Stimulated activated naive CD8-positive, alpha-beta T cell treated with anti-CD3 and anti-CD28 coated beads, Interleukin-15, Interleukin-2, amounts not matched to agents 100 ng/mL and 50 ng/mL, for 24 hours (primary cell): ENCODE results near the gene MAML2.
A peak's percentile ranks its signal among the peaks of the same experiment; 100 is the strongest.
"Not testable (repeated sequence)": the region's sequence is repeated elsewhere in the genome, so short reads cannot be mapped to it uniquely, and the experiment has no call there.

Experiments
- H3K27ac Mint-ChIP-seq: one replicate; pipeline ENCODE4 v1.8.0; 2021; ENCODE audit warnings: mild to moderate bottlenecking, mixed read lengths
- H3K27me3 Mint-ChIP-seq: one replicate; pipeline ENCODE4 v1.8.0; 2021; ENCODE audit warnings: mixed read lengths
- H3K36me3 Mint-ChIP-seq: one replicate; pipeline ENCODE4 v1.8.0; 2021; ENCODE audit warnings: low read depth, mixed read lengths
- H3K4me1 Mint-ChIP-seq: one replicate; pipeline ENCODE4 v1.8.0; 2021; ENCODE audit warnings: low read depth, mixed read lengths
- H3K4me3 Mint-ChIP-seq: one replicate; pipeline ENCODE4 v1.8.0; 2021; ENCODE audit warnings: mild to moderate bottlenecking, mixed read lengths
- H3K9me3 Mint-ChIP-seq: one replicate; pipeline ENCODE4 v1.8.0; 2021; ENCODE audit warnings: mixed read lengths

Gene MAML2

GRCh38 chr11:96299155-96299888 is 43.7 kb downstream of the MAML2 start:
- peaks cover 79% of the 10 kb centered on the region for H3K4me1 Mint-ChIP-seq
- peaks cover 27% of the 10 kb centered on the region for H3K36me3 Mint-ChIP-seq
- no peaks in the 10 kb centered on the region for H3K9me3 Mint-ChIP-seq
- peak overlapping the region; percentile 12 for H3K27ac Mint-ChIP-seq
- H3K27me3 Mint-ChIP-seq, result no peaks in the 10 kb centered on the region
- H3K4me3 Mint-ChIP-seq, result no peak overlapping the region

GRCh38 chr11:96295369-96295768 is 47.6 kb downstream of the MAML2 start:
- Mint-ChIP-seq H3K4me3 (no peak overlapping the region), H3K36me3 (peaks cover 32% of the 10 kb centered on the region), H3K4me1 (peaks cover 83% of the 10 kb centered on the region), H3K27ac (peak overlapping the region; percentile 3), H3K9me3 (no peaks in the 10 kb centered on the region), H3K27me3 (no peaks in the 10 kb centered on the region)

GRCh38 chr11:96294289-96294688 is 48.7 kb downstream of the MAML2 start:
- Mint-ChIP-seq H3K4me1 (peaks cover 83% of the 10 kb centered on the region), H3K4me3 (peak overlapping the region; percentile 49), H3K36me3 (peaks cover 30% of the 10 kb centered on the region), H3K27ac (peak overlapping the region; percentile 83), H3K27me3 (no peaks in the 10 kb centered on the region), H3K9me3 (no peaks in the 10 kb centered on the region)

GRCh38 chr11:96293598-96294021 is 49.4 kb downstream of the MAML2 start:
- Mint-ChIP-seq H3K27me3 (no peaks in the 10 kb centered on the region), H3K36me3 (peaks cover 25% of the 10 kb centered on the region), H3K4me1 (peaks cover 85% of the 10 kb centered on the region), H3K4me3 (peak overlapping the region; percentile 49), H3K9me3 (no peaks in the 10 kb centered on the region), H3K27ac (peak overlapping the region; percentile 83)

- peak overlapping the region; percentile 49 for H3K4me3 Mint-ChIP-seq
These were observed 49.9 kb downstream of the MAML2 start for GRCh38 chr11:96293109-96293508.

GRCh38 chr11:96292291-96293010 is 50.5 kb downstream of the MAML2 start:
- H3K36me3 Mint-ChIP-seq, result peaks cover 26% of the 10 kb centered on the region
- H3K27ac Mint-ChIP-seq, result peak overlapping the region; percentile 83
- peaks cover 92% of the 10 kb centered on the region for H3K4me1 Mint-ChIP-seq
- H3K27me3 Mint-ChIP-seq, result no peaks in the 10 kb centered on the region
- H3K9me3 Mint-ChIP-seq, result no peaks in the 10 kb centered on the region
- H3K4me3 Mint-ChIP-seq, result no peak overlapping the region

More at GRCh38 chr11:96293109-96293508, 49.9 kb downstream of the MAML2 start:
- Mint-ChIP-seq H3K4me1 (peaks cover 88% of the 10 kb centered on the region), H3K27ac (peak overlapping the region; percentile 83), H3K9me3 (no peaks in the 10 kb centered on the region), H3K36me3 (peaks cover 23% of the 10 kb centered on the region), H3K27me3 (no peaks in the 10 kb centered on the region)

- H3K36me3 Mint-ChIP-seq, result peaks cover 31% of the 10 kb centered on the region
- H3K9me3 Mint-ChIP-seq, result no peaks in the 10 kb centered on the region
- H3K4me3 Mint-ChIP-seq, result no peak overlapping the region
- H3K4me1 Mint-ChIP-seq, result peaks cover 95% of the 10 kb centered on the region
- no peaks in the 10 kb centered on the region for H3K27me3 Mint-ChIP-seq
- peak overlapping the region; percentile 38 for H3K27ac Mint-ChIP-seq
These were observed 52.4 kb downstream of the MAML2 start for GRCh38 chr11:96290631-96291030.

- Mint-ChIP-seq H3K27me3 (no peaks in the 10 kb centered on the region), H3K36me3 (peaks cover 37% of the 10 kb centered on the region), H3K9me3 (no peaks in the 10 kb centered on the region), H3K4me1 (peaks cover 95% of the 10 kb centered on the region), H3K4me3 (no peak overlapping the region), H3K27ac (no peak overlapping the region)
These were observed 53.0 kb downstream of the MAML2 start for GRCh38 chr11:96290031-96290430.

- Mint-ChIP-seq H3K4me1 (peaks cover 95% of the 10 kb centered on the region), H3K4me3 (peak overlapping the region; percentile 16), H3K36me3 (peaks cover 41% of the 10 kb centered on the region), H3K27ac (peak overlapping the region; percentile 93), H3K9me3 (no peaks in the 10 kb centered on the region), H3K27me3 (no peaks in the 10 kb centered on the region)
These were observed 54.1 kb downstream of the MAML2 start for GRCh38 chr11:96288915-96289314.

GRCh38 chr11:96287822-96288439 is 55.1 kb downstream of the MAML2 start:
- no peaks in the 10 kb centered on the region for H3K27me3 Mint-ChIP-seq
- peaks cover 41% of the 10 kb centered on the region for H3K36me3 Mint-ChIP-seq
- no peaks in the 10 kb centered on the region for H3K9me3 Mint-ChIP-seq
- peaks cover 95% of the 10 kb centered on the region for H3K4me1 Mint-ChIP-seq
- H3K27ac Mint-ChIP-seq, result peak overlapping the region; percentile 93
- peak overlapping the region; percentile 75 for H3K4me3 Mint-ChIP-seq

- not testable (repeated sequence) for H3K27ac Mint-ChIP-seq, H3K27me3 Mint-ChIP-seq, H3K4me3 Mint-ChIP-seq, H3K9me3 Mint-ChIP-seq
- peaks cover 42% of the 10 kb centered on the region for H3K36me3 Mint-ChIP-seq
- H3K4me1 Mint-ChIP-seq, result peaks cover 94% of the 10 kb centered on the region
These were observed 57.0 kb downstream of the MAML2 start for GRCh38 chr11:96285985-96286384.

- Mint-ChIP-seq H3K4me3 (no peak overlapping the region), H3K27me3 (no peaks in the 10 kb centered on the region), H3K9me3 (no peaks in the 10 kb centered on the region), H3K27ac (peak overlapping the region; percentile 59), H3K4me1 (peaks cover 94% of the 10 kb centered on the region), H3K36me3 (peaks cover 33% of the 10 kb centered on the region)
These were observed 58.1 kb downstream of the MAML2 start for GRCh38 chr11:96284917-96285316.

GRCh38 chr11:96284401-96284800 is 58.6 kb downstream of the MAML2 start:
- Mint-ChIP-seq H3K27ac (peak overlapping the region; percentile 81), H3K27me3 (no peaks in the 10 kb centered on the region), H3K36me3 (peaks cover 32% of the 10 kb centered on the region), H3K4me3 (no peak overlapping the region), H3K9me3 (no peaks in the 10 kb centered on the region), H3K4me1 (peaks cover 94% of the 10 kb centered on the region)

- Mint-ChIP-seq H3K27me3 (no peaks in the 10 kb centered on the region), H3K4me1 (peaks cover 94% of the 10 kb centered on the region), H3K9me3 (no peaks in the 10 kb centered on the region), H3K36me3 (peaks cover 34% of the 10 kb centered on the region), H3K27ac (no peak overlapping the region), H3K4me3 (no peak overlapping the region)
These were observed 60.3 kb downstream of the MAML2 start for GRCh38 chr11:96282625-96283220.

- Mint-ChIP-seq H3K4me1 (peaks cover 82% of the 10 kb centered on the region), H3K36me3 (peaks cover 22% of the 10 kb centered on the region), H3K27me3 (no peaks in the 10 kb centered on the region), H3K4me3 (no peak overlapping the region), H3K27ac (peak overlapping the region; percentile 69), H3K9me3 (no peaks in the 10 kb centered on the region)
These were observed 62.6 kb downstream of the MAML2 start for GRCh38 chr11:96280444-96280843.
